ENCODE data around the gene CR1. TPM values are rescaled to one million over a fixed set of nuclear protein-coding genes. Genes with fewer than 3 reads are reported as not detected.
A peak's percentile ranks its signal among the peaks of the same experiment; 100 is the strongest.

CR1 gene
- total and polyA plus RNA-seq, 9 of the 15 experiments (the other 6 are each of a cell fraction or from before 2014, with no cell fraction given), result 0.07 to 0.47 (median 0.18) TPM

DNA sequence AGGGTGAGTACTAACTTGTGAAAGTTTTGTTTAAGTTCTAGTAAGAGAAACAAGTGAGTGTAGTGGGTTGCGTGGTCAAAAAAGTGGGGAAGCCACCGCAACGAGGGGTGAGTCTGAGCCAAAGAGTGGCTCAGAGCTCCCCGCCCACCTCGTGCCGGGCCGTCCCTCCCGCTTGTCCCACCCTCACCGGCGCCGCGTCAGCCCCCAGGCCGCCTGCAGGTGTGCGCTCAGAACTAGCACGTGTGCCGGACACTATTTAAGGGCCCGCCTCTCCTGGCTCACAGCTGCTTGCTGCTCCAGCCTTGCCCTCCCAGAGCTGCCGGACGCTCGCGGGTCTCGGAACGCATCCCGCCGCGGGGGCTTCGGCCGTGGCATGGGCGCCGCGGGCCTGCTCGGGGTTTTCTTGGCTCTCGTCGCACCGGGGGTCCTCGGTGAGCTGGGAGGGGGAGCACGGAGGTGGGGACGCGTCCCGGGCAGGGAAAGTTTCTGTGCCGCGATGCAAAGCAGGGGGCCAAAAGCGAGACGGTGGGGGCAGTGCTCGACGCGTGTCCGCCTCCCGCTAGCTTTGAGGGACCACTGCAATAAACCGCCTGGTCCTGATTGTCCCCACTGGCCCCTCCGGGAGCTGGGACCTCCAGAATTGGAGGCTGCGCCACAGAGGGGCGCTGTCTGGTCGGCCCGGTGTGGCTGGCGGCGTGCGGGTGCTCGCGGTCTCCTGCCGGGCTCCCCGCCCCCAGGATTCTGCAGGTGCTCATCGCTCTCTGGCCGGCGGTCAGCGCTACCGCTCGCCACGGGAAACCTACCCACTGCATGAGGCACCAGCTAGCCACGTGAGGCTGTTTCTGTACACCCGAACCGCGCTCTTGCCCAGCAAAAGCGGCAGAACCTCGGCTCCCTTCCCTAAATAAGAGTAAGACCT is 41.7 kb upstream of the CR1 start, which contains the start of gene CR2 (continued):
- TF ChIP-seq L3MBTL2 (IDR thresholded peaks at IDR 0.05) (peak; percentile 63), MYC (IDR thresholded peaks at IDR 0.05; ENCODE audit: low read depth, low read length) (peak; percentile 51; the same call in 1 of the 2 replicates), MYC (CRISPR knock-in tag; IDR thresholded peaks at IDR 0.05; ENCODE audit: borderline replicate concordance, low read depth) (no peak), PHF8 (IDR thresholded peaks at IDR 0.05; ENCODE audit: borderline replicate concordance, low read length) (no peak), ZC3H11A (IDR thresholded peaks at IDR 0.05; ENCODE audit: low read depth, low read length) (no peak), NRF1 (conservative IDR thresholded peaks at IDR 0.05 in 1 of 2, IDR thresholded peaks at IDR 0.05 in 1 of 2) (no peak), NCOR1 (IDR thresholded peaks at IDR 0.05) (no peak), RFX1 (IDR thresholded peaks at IDR 0.05) (no peak), ZNF12 (CRISPR knock-in tag; IDR thresholded peaks at IDR 0.05) (no peak), KAT8 (IDR thresholded peaks at IDR 0.05; ENCODE audit: low read depth) (no peak), TAF15 (IDR thresholded peaks at IDR 0.05; ENCODE audit: low read depth, low read length) (no peak), ZNF347 (CRISPR knock-in tag; IDR thresholded peaks at IDR 0.05; ENCODE audit: low read depth) (no peak), MEF2D (tag; conservative IDR thresholded peaks at IDR 0.05; ENCODE audit: low read depth) (no peak), PTTG1 (tag; IDR thresholded peaks at IDR 0.05; ENCODE audit: low read depth) (no peak), TCF7L2 (IDR thresholded peaks at IDR 0.05; ENCODE audit: low read depth, low read length) (no peak), ARNT (IDR thresholded peaks at IDR 0.05) (no peak), STAG1 (CRISPR knock-in tag; IDR thresholded peaks at IDR 0.05; ENCODE audit: borderline replicate concordance) (no peak), TAF9B (IDR thresholded peaks at IDR 0.05; ENCODE audit: partially characterized antibody) (no peak), MEF2A (IDR thresholded peaks at IDR 0.05; ENCODE audit: control insufficient read depth, low read depth, low read length) (no peak), ETV6 (IDR thresholded peaks at IDR 0.05; ENCODE audit: borderline replicate concordance in 1 of 2, low read depth in 2 of 2, low read length in 1 of 2) (no peak), ETV6 (CRISPR knock-in tag; IDR thresholded peaks at IDR 0.05; ENCODE audit: borderline replicate concordance) (no peak)
- TF ChIP-seq, protein P1, sequence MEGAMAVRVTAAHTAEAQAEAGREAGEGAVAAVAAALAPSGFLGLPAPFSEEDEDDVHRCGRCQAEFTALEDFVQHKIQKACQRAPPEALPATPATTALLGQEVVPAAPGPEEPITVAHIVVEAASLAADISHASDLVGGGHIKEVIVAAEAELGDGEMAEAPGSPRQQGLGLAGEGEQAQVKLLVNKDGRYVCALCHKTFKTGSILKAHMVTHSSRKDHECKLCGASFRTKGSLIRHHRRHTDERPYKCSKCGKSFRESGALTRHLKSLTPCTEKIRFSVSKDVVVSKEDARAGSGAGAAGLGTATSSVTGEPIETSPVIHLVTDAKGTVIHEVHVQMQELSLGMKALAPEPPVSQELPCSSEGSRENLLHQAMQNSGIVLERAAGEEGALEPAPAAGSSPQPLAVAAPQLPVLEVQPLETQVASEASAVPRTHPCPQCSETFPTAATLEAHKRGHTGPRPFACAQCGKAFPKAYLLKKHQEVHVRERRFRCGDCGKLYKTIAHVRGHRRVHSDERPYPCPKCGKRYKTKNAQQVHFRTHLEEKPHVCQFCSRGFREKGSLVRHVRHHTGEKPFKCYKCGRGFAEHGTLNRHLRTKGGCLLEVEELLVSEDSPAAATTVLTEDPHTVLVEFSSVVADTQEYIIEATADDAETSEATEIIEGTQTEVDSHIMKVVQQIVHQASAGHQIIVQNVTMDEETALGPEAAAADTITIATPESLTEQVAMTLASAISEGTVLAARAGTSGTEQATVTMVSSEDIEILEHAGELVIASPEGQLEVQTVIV (CRISPR knock-in tag; IDR thresholded peaks at IDR 0.05; ENCODE audit: borderline replicate concordance), result no peak
- TF ChIP-seq, protein P2, sequence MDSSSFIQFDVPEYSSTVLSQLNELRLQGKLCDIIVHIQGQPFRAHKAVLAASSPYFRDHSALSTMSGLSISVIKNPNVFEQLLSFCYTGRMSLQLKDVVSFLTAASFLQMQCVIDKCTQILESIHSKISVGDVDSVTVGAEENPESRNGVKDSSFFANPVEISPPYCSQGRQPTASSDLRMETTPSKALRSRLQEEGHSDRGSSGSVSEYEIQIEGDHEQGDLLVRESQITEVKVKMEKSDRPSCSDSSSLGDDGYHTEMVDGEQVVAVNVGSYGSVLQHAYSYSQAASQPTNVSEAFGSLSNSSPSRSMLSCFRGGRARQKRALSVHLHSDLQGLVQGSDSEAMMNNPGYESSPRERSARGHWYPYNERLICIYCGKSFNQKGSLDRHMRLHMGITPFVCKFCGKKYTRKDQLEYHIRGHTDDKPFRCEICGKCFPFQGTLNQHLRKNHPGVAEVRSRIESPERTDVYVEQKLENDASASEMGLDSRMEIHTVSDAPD (CRISPR knock-in tag; IDR thresholded peaks at IDR 0.05), result no peak
- TF ChIP-seq, protein P3, sequence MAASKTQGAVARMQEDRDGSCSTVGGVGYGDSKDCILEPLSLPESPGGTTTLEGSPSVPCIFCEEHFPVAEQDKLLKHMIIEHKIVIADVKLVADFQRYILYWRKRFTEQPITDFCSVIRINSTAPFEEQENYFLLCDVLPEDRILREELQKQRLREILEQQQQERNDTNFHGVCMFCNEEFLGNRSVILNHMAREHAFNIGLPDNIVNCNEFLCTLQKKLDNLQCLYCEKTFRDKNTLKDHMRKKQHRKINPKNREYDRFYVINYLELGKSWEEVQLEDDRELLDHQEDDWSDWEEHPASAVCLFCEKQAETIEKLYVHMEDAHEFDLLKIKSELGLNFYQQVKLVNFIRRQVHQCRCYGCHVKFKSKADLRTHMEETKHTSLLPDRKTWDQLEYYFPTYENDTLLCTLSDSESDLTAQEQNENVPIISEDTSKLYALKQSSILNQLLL (CRISPR knock-in tag; IDR thresholded peaks at IDR 0.05; ENCODE audit: borderline replicate concordance), result no peak
